PC-9 (cell line): ENCODE data around the gene RAMACL. TPM values are rescaled to one million over a fixed set of nuclear protein-coding genes. Genes with fewer than 3 reads are reported as not detected.
A peak's percentile ranks its signal among the peaks of the same experiment; 100 is the strongest.

ENCODE experiments used
- BruUV-seq: library from RNA; stranded (reverse); fragments of 400-500 nt; replicated peaks from 2 replicates; lab custom pipeline; 2021; lab: Mats Ljungman, UMichigan
- CTCF ChIA-PET: fragments of 300-600 bp; sonication (Branson Sonifier 250); formaldehyde crosslinking; loops from one replicate; lab custom pipeline; 2022; ENCODE audit warnings: antibody characterized with exemption; lab: Charles Lee
- POLR2A ChIA-PET: fragments of 300-600 bp; sonication (Branson Sonifier 250); formaldehyde crosslinking; loops from one replicate; lab custom pipeline; 2022; ENCODE audit warnings: antibody characterized with exemption; ENCODE audit not compliant: unreplicated experiment; lab: Charles Lee
- DNase-seq, 2 experiments: peaks; one replicate each; pipeline versions ENCODE4 v3.0.0 to v3.0.0-alpha.2; 2015 to 2022; ENCODE audit warnings: mixed read lengths in 1 of 2
- H2AFZ ChIP-seq: fragments of 200-600 bp; sonication (generic); 2 replicates; pipeline ENCODE4 v1.8.1; 2017; ENCODE audit warnings: antibody characterized with exemption
- H3F3A ChIP-seq: fragments of 200-600 bp; sonication (generic); 2 replicates; pipeline ENCODE4 v1.8.1; 2017; ENCODE audit warnings: antibody characterized with exemption, mild to moderate bottlenecking, low read depth; ENCODE audit not compliant: insufficient read depth
- H3K27ac ChIP-seq: fragments of 200-600 bp; sonication (generic); 2 replicates; pipeline ENCODE4 v1.6.1; 2016; ENCODE audit warnings: mixed run types
- H3K27me3 ChIP-seq: fragments of 200-600 bp; sonication (generic); 2 replicates; pipeline ENCODE4 v1.6.1; 2016; ENCODE audit warnings: low read depth, mixed run types; ENCODE audit not compliant: insufficient read depth
- H3K36me3 ChIP-seq: fragments of 200-600 bp; sonication (generic); 2 replicates; pipeline ENCODE4 v1.6.1; 2016; ENCODE audit warnings: low read depth, mixed run types
- H3K4me1 ChIP-seq: fragments of 200-600 bp; sonication (generic); replicated peaks from 2 replicates; pipeline ENCODE4 v1.6.1; 2016; ENCODE audit warnings: mixed run types; ENCODE audit not compliant: insufficient read depth
- H3K4me2 ChIP-seq: fragments of 200-600 bp; sonication (generic); 2 replicates; pipeline ENCODE4 v1.6.1; 2017; ENCODE audit warnings: mixed run types
- H3K4me3 ChIP-seq: fragments of 200-600 bp; sonication (generic); 2 replicates; pipeline ENCODE4 v1.6.1; 2016; ENCODE audit warnings: mixed run types
- H3K79me2 ChIP-seq: fragments of 200-600 bp; sonication (generic); 2 replicates; pipeline ENCODE4 v1.6.1; 2017; ENCODE audit warnings: low read depth, mixed run types
- H3K9me2 ChIP-seq: fragments of 200-600 bp; sonication (generic); 2 replicates; pipeline ENCODE4 v1.8.1; 2017; ENCODE audit warnings: mild to moderate bottlenecking; ENCODE audit not compliant: insufficient read depth
- H3K9me3 ChIP-seq: fragments of 200-600 bp; sonication (generic); 2 replicates; pipeline ENCODE4 v1.8.1; 2016; ENCODE audit warnings: low read depth; ENCODE audit not compliant: insufficient read depth
- H4K20me1 ChIP-seq: fragments of 200-600 bp; sonication (generic); 2 replicates; pipeline ENCODE4 v1.8.1; 2017; ENCODE audit not compliant: insufficient read depth
- CTCF ChIP-seq: fragments of 200-600 bp; sonication (generic); conservative IDR thresholded peaks from 2 replicates; pipeline ENCODE4 v1.6.1; 2017; ENCODE audit warnings: mixed run types, antibody characterized with exemption, mild to moderate bottlenecking, moderate library complexity
- EZH2 ChIP-seq: fragments of 200-600 bp; sonication (generic); IDR thresholded peaks from 2 replicates; pipeline ENCODE4 v1.8.0; 2017; ENCODE audit warnings: antibody characterized with exemption, low read depth
- intact Hi-C: fragments of 100-400 bp; cut with micrococcal nuclease; formaldehyde crosslinking; loops from one replicate; pipeline ENCODE4 v1.10.0; 2022; ENCODE audit not compliant: unreplicated experiment
- total RNA-seq: library from RNA; stranded (reverse); gene quantifications from 2 replicates; pipeline ENCODE4 v1.2.3, GENCODE V29; 2021

Gene RAMACL
- total RNA-seq, 1 experiment from 2014 or later = 0.52 TPM

DNA sequence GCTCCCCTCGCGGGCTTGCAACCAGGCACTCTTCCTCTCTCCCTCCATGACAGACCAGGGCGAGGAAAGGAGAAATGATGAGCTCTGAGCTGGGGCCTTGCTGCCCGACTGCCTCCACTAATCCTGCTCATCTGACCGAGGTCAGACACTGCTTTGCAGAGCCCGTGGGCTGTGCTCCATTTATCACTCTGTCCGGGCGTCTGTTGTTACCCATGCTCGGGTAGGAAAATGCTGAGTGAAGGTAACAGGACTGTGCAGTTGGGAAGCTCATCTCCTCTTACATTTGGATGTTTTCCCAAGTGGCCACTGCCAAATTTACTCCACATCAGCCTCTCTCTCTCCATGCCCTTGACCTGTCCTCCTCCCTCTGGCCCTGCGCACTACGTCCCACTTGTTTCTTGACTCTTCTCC, 26.0 kb upstream of the RAMACL start:
- Histone ChIP-seq H4K20me1 (no peaks in the 10 kb centered on the region), H3K9me2 (no peaks in the 10 kb centered on the region), H3K4me1 (peaks cover 16% of the 10 kb centered on the region), H3K4me3 (no peak overlapping the region), H3K9me3 (no peaks in the 10 kb centered on the region), H3K36me3 (no peaks in the 10 kb centered on the region), H3F3A (peaks cover 6% of the 10 kb centered on the region; the same call in 1 of the 2 replicates), H3K27me3 (no peaks in the 10 kb centered on the region), H2AFZ (no peak overlapping the region), H3K79me2 (no peaks in the 10 kb centered on the region), H3K4me2 (peak overlapping the region; percentile 57; the same call in 1 of the 2 replicates), H3K27ac (no peak overlapping the region)
- no peak for TF ChIP-seq EZH2
- TF ChIP-seq CTCF = no peak
- intact Hi-C loops = no loop called here
- POLR2A ChIA-PET = no interaction called here
- BruUV-seq = no TSS peak
- no peak for DNase-seq
- CTCF ChIA-PET = interaction anchor here (0.5 kb wide), 1 partner anchor 27 kb away, joined by 5 read pairs; no protein-coding TSS in a partner anchor

DNA sequence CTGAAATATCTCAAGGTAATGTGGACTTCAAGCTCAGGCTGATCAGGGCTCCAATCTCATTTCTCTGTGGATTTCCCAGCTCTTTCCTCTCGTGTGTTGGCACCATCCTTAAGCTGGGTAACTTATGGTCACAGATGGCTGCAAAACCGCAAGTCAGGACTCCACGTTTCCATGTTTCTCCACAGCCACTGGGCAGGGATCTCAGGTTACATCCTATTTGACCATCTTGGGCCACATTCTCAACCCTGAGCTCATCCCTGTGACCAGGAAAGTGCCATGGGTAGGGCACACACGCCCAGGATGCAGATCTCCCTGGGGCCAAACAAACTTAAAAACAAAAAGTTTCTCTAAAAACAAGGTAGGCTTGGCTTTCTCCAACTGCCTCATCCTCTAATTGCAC, 25.2 kb upstream of the RAMACL start:
- Histone ChIP-seq H3K36me3 (no peaks in the 10 kb centered on the region), H4K20me1 (no peaks in the 10 kb centered on the region), H3K27ac (peak overlapping the region; percentile 34), H3K9me2 (no peaks in the 10 kb centered on the region), H3K27me3 (no peaks in the 10 kb centered on the region), H3K9me3 (no peaks in the 10 kb centered on the region), H3K4me1 (peaks cover 16% of the 10 kb centered on the region), H3K79me2 (no peaks in the 10 kb centered on the region), H2AFZ (no peak overlapping the region), H3F3A (peaks cover 6% of the 10 kb centered on the region; the same call in 1 of the 2 replicates), H3K4me3 (no peak overlapping the region), H3K4me2 (peak overlapping the region; percentile 57)
- POLR2A ChIA-PET = interaction anchor here (0.8 to 1.1 kb wide), 2 partner anchors 16 to 55 kb away, joined by 5 to 57 read pairs; no protein-coding TSS in a partner anchor
- TF ChIP-seq EZH2 = no peak
- TF ChIP-seq CTCF = no peak
- peak; percentile 53 to 76 for DNase-seq
- CTCF ChIA-PET = no interaction called here
- BruUV-seq = no TSS peak
- intact Hi-C loops = no loop called here

DNA sequence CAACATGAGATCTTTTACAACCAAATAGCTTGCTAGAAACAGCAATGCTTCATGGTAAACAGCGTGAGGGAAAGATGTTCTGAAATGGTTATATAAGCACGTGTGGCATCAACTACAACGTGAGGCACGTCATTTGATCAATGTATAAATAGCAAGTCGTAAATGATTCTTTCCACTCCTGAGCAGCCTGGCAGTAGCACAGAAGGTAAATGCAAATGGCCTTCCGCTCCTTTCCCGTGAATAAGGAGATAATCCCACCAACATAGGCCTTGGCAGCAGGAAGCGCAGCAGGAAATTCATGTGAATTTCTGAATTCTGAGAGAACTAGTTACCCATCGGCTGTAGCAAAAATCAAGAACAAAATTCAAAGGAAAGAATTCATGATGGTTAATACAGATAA, 23.6 kb upstream of the RAMACL start:
- Histone ChIP-seq H3K27ac (no peak overlapping the region), H3K79me2 (no peaks in the 10 kb centered on the region), H4K20me1 (no peaks in the 10 kb centered on the region), H3K4me3 (no peak overlapping the region), H3K4me2 (no peak overlapping the region), H3K9me2 (no peaks in the 10 kb centered on the region), H3F3A (peaks cover 6% of the 10 kb centered on the region; the same call in 1 of the 2 replicates), H2AFZ (no peak overlapping the region), H3K27me3 (no peaks in the 10 kb centered on the region), H3K9me3 (no peaks in the 10 kb centered on the region), H3K36me3 (no peaks in the 10 kb centered on the region), H3K4me1 (peaks cover 16% of the 10 kb centered on the region)
- DNase-seq = no peak
- no TSS peak for BruUV-seq
- intact Hi-C loops = no loop called here
- TF ChIP-seq EZH2 = no peak
- no peak for TF ChIP-seq CTCF
- CTCF ChIA-PET = no interaction called here
- POLR2A ChIA-PET = interaction anchor here (0.9 kb wide), 1 partner anchor 10 kb away, joined by 7 read pairs; no protein-coding TSS in a partner anchor
